ENCODE data around the gene KLHL22.

KLHL22 gene

DNA sequence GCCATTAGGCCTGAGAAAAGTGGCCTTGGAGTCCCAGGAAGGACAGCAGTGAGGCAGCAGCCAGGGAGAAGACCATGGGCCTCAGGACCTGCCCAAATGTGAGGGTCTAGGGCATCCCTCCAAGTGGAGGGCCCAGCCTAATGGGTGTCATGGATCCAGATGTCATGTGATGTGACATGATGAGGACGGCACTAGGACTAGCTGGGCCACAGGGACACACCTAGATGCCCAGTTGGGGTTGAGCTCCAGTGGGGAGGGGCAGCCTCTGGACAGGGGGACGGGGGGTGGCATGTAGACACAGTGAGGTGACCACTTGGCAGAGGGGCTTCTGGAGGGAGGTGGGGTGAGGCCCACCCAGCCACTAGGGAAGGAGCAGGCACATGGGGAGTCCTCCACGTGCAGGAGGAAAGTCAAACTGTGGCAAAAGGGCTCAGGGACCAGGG is 63.3 kb downstream of the KLHL22 start:
- peak; percentile 50 for DNase-seq (ENCODE audit: low spot score)

DNA sequence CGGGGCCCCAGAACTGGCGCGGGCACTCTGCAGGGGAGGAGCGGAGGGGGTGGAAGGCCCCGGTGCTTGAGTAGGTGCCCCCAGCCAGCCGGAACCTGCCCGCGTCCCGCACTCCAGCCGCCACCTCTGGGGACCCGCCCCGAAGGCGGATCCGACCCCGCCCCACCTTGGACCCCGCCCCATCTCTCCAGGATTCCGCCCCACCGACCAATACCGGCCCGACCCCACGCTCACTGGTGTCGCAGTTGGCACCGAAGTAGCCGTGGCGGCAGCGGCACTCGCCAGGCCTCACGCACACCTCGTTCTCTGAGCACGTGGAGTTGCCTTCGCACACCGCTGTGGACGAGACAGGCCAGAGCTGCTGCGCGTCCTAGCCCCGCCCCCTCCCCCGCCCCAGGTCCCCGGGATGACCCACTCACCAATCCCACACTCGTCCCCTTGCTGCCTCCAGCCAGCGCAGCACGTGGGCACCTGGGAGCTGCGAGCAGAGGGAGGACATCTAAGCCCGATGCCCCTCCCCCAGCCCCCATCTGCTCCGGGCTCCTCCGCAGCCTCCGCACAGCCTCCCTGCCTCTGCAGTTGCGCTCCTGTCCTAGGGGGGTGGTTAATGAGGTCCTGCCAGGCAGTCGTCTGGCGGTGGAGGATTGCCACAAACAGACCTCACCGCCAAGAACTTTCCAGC is 63.9 kb downstream of the KLHL22 start:
- DNase-seq (ENCODE audit: low spot score) = peak; percentile 63

DNA sequence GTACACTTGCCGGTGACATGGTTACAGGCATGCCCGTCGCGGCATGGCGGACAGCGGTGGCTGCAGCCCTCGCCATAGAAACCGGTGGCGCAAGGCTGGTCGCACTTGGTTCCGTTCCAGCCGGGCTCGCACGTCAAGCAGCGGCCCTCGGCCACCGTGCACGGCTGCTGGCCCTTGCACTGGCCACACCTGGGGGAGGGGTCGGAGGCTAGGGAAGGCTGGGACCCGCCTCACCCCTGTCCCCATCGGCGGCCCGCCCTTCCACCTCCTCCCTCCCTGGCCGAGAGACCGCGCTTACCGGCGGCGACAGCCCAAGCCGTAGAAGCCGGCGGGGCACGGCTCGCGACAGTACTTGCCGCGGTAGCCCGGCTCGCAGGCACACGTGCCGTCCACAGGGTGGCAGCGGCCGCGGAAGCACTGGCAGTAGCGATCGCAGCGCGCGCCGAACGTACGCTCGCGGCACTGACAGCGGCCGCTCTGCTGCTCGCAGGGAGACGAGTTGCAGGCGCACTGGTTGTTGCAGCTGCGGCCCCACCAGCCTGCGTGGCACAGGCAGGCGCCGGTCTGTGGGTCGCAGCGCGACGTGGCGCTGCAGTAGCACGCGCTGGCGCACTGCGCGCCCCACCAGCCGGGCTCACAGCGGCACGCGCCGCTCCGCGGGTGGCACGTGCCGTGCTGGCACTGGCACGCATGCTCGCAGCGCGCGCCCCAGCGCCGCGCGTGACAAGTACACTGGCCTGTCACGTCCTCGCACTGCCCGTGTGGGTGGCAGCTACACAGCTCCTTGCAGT is 64.7 kb downstream of the KLHL22 start:
- DNase-seq (ENCODE audit: low spot score) = peak; percentile 67

DNA sequence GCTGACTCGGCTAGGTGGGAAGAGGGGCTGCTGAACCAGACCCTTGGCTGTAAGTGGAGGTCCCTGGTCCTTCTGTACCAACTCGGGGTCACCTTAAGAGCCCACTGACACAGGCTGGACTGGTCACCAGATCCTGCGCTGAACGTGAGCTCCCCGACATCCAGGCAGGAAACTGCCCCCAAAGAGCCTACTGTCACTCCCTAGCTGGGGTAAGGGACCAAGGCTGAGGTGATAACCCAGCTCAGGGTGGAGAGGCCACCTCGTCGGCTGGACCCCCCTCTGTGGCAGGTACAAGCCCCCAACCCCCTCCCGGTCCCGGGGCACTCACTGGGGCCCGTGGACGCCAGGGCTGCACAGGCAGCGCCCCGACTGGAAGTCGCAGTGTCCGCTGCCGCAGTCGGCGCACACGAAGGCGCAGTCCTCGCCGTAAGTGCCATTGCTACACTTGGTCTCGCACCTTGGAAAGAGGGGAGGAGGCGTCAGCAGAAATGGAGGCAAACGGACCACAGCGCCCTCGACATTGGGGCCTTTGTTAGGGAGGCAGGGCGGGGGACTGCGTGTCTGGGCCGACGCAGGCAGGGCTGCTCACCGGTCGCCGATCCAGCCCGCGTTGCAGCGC is 65.4 kb downstream of the KLHL22 start:
- DNase-seq (ENCODE audit: low spot score) = peak; percentile 61

DNA sequence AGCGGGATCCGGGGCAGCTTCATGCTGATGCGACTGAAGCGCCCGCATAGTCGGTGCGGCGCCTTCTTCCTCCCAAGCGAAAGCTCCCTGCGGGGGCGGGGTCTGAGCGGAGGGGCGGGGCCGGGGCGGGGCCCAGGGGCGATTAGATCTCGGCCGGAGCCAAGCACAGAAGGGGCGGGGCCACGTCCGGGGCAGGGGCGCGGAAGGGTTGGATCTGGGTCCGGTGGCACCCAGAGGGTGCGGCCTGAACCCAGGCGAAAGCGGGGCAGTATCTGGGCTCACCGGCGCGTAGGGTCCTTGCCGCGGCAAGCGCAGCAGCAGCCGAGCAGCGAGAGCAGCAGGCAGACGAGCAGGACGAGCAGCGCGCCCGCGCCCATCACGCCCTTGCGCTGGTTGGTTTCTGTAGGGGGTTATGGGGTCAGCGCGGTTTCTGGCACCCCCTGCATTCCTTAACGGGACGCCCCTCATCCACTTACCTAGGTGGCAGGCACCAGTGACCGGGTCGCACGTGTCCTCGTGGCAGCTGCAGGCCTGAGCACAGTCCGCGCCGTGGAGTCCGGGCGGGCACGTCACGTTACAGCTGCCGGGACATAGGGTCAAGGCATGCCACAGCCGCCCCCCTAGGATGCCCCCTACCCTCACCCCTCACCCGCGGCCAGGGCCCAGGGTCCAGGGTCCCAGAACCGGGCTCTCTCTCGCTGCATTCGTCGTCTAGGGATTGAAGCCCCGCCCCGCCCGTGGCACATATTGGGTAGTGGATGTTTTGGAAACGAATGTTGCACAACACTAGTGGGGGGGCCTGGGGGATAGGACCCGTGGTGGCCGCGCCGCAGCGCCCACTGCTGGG is 66.1 kb downstream of the KLHL22 start:
- peak; percentile 68 for DNase-seq (ENCODE audit: low spot score)

DNA sequence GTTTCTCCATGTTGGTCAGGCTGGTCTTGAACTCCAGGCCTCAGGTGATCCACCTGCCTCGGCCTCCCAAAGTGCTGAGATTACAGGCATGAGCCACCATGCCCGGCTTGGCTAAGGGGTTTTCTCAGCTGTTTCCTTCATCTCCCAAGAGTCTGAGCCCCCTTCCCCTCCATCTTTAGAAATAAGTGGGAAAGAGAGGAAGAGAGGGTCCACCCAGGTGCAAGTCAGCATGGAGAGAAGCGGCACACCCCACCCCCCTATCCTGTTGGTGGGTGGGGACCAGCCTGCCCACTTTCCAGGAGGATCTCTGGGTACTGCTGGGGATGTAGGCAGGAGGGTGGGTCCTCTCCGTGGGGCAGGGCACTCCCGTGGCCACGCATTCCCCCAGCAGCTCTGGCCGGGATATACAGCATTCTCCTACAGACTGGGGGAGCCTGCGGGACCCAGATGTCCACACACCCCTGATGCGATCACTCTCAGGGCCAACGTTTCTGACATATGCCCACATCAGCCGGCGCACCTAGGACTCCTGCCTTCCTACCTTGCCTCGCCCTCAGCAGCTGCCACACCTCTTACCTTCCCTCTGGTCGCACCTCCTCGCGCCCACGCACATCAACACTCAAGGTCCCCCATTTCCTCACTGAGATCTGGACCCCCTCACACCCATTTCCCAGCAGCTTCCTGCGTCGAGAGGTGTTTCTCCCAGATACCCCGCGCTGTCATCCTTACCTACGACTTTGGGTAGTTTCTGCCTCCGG is 66.9 kb downstream of the KLHL22 start:
- DNase-seq (ENCODE audit: low spot score) = no peak

DNA sequence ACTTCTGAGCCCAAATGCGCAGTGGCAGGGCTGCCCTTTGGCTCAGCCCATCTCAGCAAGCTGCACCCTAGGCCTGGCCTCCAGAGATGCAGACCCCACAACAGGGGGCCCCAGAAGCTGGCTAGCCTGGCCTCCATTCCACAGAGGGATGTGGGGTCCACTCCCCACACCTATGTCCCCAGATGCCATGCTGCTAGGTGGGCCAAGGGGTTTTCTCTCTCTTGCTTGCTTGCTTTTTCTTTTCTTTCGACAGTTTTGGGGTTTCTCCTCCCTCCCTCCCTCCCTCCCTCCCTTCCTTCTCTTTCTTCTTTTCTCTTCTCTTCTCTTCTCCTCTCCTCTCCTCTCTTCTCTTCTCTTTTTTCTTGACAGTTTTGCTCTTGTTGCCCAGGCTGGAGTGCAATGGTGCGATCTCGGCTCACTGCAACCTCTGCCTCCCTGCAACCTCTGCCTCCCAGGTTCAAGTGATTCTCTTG is 67.6 kb downstream of the KLHL22 start:
- no peak for DNase-seq (ENCODE audit: low spot score)

DNA sequence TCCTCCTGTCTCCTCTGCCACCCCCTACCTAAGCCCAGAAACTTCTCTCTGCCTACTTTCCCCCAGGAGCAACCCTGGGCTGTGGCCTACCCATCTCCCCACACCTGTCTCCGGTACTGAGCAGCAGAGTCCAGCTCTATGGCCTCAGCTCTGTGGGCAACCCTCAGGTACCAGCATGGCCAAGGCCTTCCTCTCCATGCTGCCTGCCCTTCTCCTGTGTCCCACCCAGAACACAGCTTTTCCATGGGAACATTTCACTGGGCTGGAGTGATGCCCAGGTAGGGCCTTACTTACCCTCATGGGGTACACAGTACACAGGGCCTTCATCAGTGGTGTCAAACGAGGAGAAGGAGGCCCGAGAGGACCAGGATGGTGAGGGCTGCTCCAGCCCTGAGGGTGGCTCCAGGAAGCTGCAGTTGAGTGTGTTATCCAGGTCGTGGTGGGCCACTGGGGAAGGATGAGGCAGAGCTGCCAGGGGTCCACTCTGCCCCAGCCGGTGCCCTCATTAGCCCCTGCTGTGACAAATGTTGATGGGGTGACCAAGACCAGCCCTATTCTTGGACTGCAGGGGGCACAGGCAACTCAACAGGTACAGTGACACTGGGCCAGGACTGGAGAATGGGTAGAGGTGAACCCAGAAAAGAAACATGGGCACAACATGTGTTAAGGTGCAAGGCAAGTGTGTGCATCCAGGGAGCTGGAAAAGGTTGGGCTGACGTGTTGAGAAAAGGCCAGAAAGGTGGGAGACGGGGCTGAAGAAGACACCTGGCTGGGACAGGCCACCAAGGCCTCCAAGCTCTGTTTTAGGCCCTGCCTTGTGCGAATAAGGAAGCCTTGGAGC is 68.3 kb downstream of the KLHL22 start:
- no peak for DNase-seq (ENCODE audit: low spot score)

DNA sequence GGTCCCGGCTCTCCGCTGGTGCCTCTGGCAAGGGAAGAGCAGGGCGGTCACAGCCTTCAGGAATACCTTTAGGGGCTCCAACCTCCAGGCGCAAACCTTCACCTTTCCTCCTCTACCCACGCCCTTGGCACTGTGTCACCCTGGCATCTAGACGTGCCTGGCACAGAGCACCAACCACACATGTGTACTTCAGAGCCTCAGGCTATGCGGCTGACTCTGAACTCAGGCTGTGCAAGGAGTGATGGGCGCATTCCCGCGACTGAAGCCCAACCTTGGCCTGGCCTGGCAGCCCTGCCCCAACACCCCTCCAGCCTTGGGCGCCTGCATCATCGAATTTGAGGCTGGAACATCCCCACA is 69.4 kb downstream of the KLHL22 start:
- no peak for DNase-seq (ENCODE audit: low spot score)

DNA sequence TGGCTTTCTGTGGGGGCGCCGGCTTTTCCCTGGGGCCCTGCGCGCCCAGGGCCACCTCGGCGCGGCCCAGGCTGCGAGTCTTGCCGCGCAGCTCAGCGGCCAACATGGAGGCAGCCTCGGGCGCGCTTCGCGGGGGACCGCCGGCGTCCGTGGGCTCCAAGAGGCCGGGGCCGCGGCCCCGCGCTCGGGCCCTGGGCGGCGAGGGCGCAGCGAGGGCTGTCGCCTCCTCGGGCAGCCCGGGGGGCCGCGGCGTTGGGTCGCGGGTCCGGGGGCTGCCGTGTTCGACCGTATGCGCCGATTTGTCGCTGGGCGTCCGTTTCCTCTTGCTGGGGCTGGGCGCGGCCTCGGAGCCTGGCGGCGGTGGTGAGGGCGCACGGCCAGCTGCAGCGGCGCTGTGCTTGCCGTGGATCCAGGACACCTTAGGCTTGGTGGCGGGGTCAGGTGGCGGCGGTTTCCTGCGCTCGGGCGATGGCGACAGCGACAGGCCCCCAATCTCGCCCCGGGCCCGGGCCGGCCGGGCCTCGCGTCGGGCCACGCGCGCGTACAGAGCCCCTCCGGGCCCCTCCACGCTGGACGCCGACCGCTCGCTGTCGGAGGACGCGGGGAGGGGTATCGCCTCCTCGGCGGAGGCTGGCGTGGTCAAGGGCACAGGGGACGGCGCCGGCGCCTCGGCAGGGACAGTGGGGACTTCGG is 69.9 kb downstream of the KLHL22 start:
- DNase-seq (ENCODE audit: low spot score) = no peak

DNA sequence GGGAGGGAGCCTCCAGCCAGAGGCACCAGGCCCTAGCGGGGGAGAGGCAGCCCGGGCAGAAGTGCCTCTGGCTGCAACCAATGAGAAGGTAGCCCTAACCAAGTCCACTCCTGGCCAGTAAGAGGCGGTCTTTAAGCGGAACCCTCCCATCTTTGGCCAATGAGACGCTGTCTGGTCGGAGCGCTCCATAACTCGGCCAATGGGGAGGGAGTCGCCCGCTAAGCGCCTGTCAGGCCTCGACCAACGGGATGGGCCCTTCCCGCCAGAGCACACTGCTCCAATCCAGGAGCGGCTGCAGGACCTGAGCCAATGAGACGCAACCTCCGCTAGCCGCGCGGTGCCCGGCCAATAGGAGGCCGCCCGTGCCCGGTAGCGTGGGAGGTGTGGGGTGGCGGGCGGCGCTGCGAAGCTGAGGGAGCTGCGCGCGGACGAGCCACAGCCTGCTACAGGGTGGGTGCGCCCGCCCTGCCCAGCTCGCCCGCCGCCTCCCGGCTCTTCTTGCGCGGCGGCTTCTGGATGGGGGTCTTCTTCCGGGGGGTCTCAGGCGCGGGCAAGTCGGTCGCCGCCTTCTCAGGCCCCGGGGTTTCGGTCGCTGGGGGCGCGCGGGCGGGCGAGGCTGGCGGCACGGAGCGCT is 70.5 kb downstream of the KLHL22 start:
- no peak for DNase-seq (ENCODE audit: low spot score)

DNA sequence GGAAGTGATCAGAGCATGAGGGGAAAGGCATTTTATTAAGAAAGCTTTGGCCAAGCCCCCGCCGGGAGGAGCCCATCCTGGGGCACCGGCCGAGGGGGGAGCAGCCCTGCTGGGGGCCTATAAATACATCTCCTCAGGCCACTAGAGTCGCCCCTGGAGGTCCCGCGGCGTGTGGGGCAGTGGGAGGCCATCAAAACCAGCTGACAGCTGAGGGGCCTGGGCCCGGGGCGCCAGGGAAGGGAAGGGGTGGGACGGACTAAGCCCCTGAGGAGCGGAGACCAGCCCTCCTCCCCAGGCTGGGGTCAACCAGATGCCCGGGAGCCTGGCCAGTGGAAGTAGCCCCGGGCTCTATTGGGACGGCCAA is 71.0 kb downstream of the KLHL22 start:
- DNase-seq (ENCODE audit: low spot score) = no peak

DNA sequence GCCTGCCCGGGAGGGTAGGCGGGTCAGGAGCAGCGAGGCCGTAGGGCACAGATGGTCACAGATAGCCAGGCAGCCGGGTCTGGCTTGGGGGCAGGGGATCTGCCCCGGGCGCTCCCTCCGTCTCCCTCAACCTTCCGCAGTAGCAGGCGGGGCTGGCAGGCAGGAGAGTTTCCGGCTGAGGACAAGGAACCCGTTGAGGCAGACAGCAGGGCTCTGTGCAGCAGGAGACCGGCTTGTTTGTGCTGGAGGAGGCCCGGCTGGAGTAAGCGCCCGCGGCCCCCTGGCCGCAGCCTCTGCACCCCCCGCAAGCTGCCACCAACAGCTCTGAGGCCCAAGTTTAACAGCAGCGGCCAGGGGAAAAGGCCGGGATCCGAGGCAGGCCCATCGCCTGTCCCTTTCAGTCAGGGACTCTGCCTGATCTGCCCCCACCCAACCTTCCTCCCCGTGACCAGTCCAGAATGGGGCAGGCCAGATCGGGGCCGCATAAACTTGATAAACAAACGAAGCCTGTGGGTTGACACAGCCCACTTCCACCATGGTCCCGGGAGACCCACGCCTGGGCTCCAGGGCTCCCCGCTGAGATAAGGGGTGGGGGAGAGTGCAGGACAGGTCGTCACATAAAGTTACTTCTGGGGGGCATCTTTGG is 71.6 kb downstream of the KLHL22 start:
- DNase-seq (ENCODE audit: low spot score) = no peak

DNA sequence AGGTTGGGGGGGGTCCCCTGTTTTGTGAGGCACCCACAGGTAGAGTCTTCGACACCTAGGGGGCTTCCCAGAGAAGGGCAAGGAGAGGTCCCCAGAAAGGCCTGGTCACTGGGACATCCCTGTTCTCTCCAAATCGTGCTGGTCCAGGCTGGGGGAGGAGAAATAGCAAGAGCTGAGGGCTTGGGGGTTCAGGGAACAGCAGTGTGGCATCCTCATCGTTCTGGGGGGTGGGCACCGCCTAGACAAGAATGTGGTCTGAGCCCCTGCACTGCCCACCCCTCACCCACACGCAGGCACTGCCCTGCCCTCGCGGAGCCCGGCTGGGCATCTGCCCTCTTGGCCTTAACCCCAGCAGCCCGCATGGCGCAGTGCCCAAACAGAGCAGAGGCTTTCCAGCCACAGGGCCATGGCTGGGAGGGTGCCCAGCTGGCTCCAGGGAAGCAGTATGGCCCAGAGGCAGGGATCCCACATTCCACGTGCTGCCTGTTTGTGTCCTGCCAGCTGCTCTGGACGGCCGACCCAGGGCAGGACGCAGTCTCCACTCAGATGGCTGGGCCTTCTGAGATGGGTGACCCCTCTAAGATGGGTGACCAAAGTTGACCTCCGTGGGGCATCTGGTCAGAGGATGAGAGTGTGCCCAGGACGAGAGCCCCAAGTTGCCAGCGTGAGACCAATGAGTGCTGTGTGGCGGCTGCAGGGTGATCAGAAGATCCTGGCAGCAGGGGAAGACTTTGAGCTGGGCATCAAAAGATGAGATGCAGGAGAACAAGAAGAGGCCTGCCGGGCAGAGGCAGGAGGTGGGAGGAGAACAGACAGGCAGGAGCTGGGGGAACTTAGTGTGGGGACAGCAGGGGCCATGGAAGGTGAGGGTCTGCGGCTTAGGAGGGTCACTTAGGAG is 72.3 kb downstream of the KLHL22 start:
- no peak for DNase-seq (ENCODE audit: low spot score)

DNA sequence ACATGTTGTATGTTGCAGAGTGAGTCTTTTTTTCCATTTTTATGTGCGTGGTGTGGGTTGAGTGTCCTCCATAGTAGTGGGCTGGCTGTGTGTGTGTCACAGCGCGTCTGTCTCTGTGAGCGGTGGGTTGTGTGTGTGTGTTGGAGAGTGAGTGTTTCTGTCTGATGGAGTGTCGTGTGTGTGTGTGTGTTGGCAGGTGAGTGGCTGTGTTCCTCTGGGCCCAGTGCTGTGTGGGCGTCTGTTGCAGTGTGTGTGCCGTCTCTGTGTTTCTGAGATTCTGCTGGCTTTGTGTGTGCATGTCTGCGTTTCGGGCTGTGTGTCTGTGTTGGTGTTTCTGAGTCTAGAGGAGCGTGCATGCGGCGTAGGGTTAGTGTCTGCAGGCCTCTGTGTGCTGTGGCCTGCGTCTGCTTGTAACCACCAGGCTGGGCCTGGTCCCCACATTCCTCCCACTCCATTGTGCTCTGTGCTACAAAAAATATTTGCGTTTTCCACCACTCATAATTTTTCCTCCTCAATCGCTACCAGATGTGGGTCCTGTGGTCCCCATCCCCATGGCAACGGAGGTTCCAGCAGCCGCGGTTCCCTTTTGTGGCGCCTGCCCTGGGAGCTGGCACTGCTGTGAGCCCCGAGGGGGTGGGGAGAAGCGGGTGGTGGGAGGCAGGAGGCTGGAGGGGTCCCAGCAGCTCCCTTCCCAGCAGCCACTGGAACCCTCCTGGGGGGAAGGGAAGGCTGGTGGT is 73.2 kb downstream of the KLHL22 start:
- peak; percentile 89 for DNase-seq (ENCODE audit: low spot score)

DNA sequence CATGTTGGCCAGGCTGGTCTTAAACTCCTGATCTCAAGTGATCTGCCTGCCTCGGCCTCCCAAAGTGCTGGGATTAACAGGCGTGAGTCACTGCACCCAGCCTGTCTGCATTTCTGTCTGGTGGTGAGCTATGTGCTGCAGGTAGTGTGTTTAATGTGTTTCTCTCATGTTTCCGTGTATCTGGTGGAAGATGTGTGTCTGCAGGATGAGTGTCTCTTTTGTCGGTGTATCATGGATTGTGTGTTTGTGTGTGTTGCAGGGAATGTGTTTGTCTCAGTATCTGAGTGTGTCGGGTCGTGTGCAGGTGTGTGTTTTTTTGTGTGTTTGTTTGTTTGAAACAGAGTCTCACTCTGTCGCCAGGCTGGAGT is 74.1 kb downstream of the KLHL22 start:
- DNase-seq (ENCODE audit: low spot score) = no peak

DNA sequence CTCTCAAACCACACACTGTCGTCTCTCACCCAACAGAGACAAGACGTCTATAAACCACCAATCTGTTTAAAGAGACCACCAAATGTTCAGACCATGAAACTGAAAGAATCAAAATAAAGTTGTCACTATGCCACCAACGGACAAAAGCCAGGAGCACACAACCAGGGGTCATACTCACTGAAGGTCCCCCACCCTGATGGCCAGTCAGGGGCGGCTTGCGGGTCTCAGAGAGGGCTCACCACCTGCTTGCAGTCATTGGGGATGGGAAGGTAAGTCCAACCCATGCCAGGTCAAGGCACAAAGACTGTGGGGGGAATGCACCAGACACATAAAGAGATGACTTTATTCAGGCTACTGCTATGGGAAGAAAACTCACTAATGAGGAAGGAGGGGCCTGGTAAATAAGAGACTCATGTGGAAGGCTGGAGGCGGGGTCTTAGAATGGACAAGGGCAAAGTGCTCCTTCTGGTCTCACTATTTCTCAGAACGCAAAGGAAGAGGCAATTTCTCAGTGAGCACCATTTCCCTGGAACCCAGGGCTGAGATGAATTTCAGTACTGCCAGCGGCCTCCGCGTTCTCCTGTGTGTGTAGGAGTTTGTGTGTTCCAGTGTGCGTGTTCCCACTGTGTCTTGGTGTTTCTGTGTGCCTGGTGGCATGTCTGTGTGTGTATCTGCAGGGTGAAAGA is 75.3 kb downstream of the KLHL22 start:
- DNase-seq (ENCODE audit: low spot score) = no peak
